Caco-2 (cell line): Measurements from ENCODE around the gene TMEM95. TPM values are rescaled to one million over a fixed set of nuclear protein-coding genes. Genes with fewer than 3 reads are reported as not detected.

Experiments used
- BruUV-seq: library from RNA; stranded (reverse); fragments of 400-500 nt; replicated peaks from 2 replicates; lab custom pipeline; 2021; lab: Mats Ljungman, UMichigan
- CTCF ChIA-PET: fragments of 300-600 bp; sonication (Branson Sonifier 250); formaldehyde crosslinking; loops from one replicate; lab custom pipeline; 2022; ENCODE audit warnings: antibody characterized with exemption; lab: Charles Lee
- POLR2A ChIA-PET: fragments of 300-600 bp; sonication (Branson Sonifier 250); formaldehyde crosslinking; loops from one replicate; lab custom pipeline; 2022; ENCODE audit warnings: antibody characterized with exemption; lab: Charles Lee
- DNase-seq, 2 experiments: peaks; one replicate each; pipeline versions ENCODE4 v3.0.0 to v3.0.0-alpha.2; 2020 to 2022
- H3K27me3 ChIP-seq: replicated peaks from 2 replicates; pipeline ENCODE4 v1.6.0; 2011; ENCODE audit warnings: low read length; ENCODE audit not compliant: control insufficient read depth, insufficient read depth
- H3K36me3 ChIP-seq: 2 replicates; pipeline ENCODE4 v1.5.1; 2011; ENCODE audit warnings: low read length; ENCODE audit not compliant: control insufficient read depth, insufficient read depth
- H3K4me1 ChIP-seq: fragments of 250-450 bp; sonication (Bioruptor Pico); 2 replicates; pipeline ENCODE4 v1.5.1; 2020; ENCODE audit warnings: mild to moderate bottlenecking
- H3K4me3 ChIP-seq: 2 replicates; pipeline ENCODE4 v1.5.1; 2011; ENCODE audit warnings: low read depth, mild to moderate bottlenecking, control low read depth, low read length
- H3K9me3 ChIP-seq: fragments of 250-450 bp; sonication (Bioruptor Pico); 2 replicates; pipeline ENCODE4 v1.5.1; 2020; ENCODE audit warnings: mild to moderate bottlenecking, moderate library complexity
- H3K27ac Mint-ChIP-seq: one replicate; pipeline ENCODE4 v1.8.0; 2022; ENCODE audit warnings: mixed read lengths; ENCODE audit not compliant: unreplicated experiment
- H3K27me3 Mint-ChIP-seq: one replicate; pipeline ENCODE4 v1.8.0; 2022; ENCODE audit warnings: mixed read lengths; ENCODE audit not compliant: insufficient read depth, unreplicated experiment
- H3K36me3 Mint-ChIP-seq: one replicate; pipeline ENCODE4 v1.8.0; 2022; ENCODE audit warnings: mild to moderate bottlenecking, mixed read lengths; ENCODE audit not compliant: insufficient read depth, unreplicated experiment
- H3K4me1 Mint-ChIP-seq: one replicate; pipeline ENCODE4 v1.8.0; 2022; ENCODE audit warnings: low read depth, mixed read lengths; ENCODE audit not compliant: unreplicated experiment
- H3K4me3 Mint-ChIP-seq: one replicate; pipeline ENCODE4 v1.8.0; 2022; ENCODE audit warnings: mild to moderate bottlenecking, moderate library complexity, mixed read lengths; ENCODE audit not compliant: unreplicated experiment
- H3K9me3 Mint-ChIP-seq: one replicate; pipeline ENCODE4 v1.8.0; 2022; ENCODE audit warnings: mixed read lengths; ENCODE audit not compliant: unreplicated experiment
- CTCF ChIP-seq, 2 experiments: fragments of 200-600 bp in 1 of 2; IDR thresholded peaks; 1 replicate in 1 of 2; 2 replicates in 1 of 2; pipeline versions ENCODE4 v1.5.1 to v1.8.0; 2011 to 2022; ENCODE audit warnings: antibody characterized with exemption in 1 of 2, control low read depth in 1 of 2, inconsistent platforms in 1 of 2, low read depth in 1 of 2, low read length in 1 of 2, mild to moderate bottlenecking in 1 of 2, moderate library complexity in 1 of 2; ENCODE audit not compliant: insufficient read depth in 1 of 2, severe bottlenecking in 1 of 2, unreplicated experiment in 1 of 2
- intact Hi-C: fragments of 100-400 bp; cut with micrococcal nuclease; formaldehyde crosslinking; loops from one replicate; pipeline ENCODE4 v1.10.0; 2022; ENCODE audit not compliant: unreplicated experiment
- total RNA-seq: library from RNA; stranded (reverse); gene quantifications from 2 replicates; pipeline ENCODE4 v1.2.3, GENCODE V29; 2022

Gene TMEM95
- total RNA-seq, 1 experiment from 2014 or later, result not detected

- Mint-ChIP-seq H3K4me1 (peaks cover 10% of the 10 kb centered on the region), H3K4me3 (no peak overlapping the region), H3K9me3 (no peaks in the 10 kb centered on the region), H3K36me3 (peaks cover 9% of the 10 kb centered on the region), H3K27ac (no peak overlapping the region), H3K27me3 (no peaks in the 10 kb centered on the region)
- no peaks in the 10 kb centered on the region for H3K4me1 ChIP-seq
- no TSS peak for BruUV-seq
- no peaks in the 10 kb centered on the region; the same call in 1 of the 2 replicates for H3K36me3 ChIP-seq
- intact Hi-C loops, result no loop called here
- no peaks in the 10 kb centered on the region for H3K9me3 ChIP-seq
- H3K4me3 ChIP-seq, result no peak overlapping the region
- ChIA-PET POLR2A (no interaction called here), CTCF (no interaction called here)
- no peak for DNase-seq
- H3K27me3 ChIP-seq, result no peaks in the 10 kb centered on the region
- no peak for TF ChIP-seq CTCF (IDR thresholded peaks at IDR 0.05; ENCODE audit: insufficient read depth in 1 of 2, low read depth in 1 of 2, low read length in 1 of 2, severe bottlenecking in 1 of 2, unreplicated experiment in 1 of 2)
Observed at GRCh38 chr17:7325031-7325528, 29.9 kb upstream of the TMEM95 start.

- CTCF ChIA-PET, result no interaction called here
- H3K36me3 ChIP-seq, result no peaks in the 10 kb centered on the region; the same call in 1 of the 2 replicates
- H3K4me3 ChIP-seq, result no peak overlapping the region
- H3K4me1 ChIP-seq, result 0 out of 2 replicates have a peak, but pooled peaks cover 4% of the 10 kb centered on the region
- intact Hi-C loops, result no loop called here
- BruUV-seq, result no TSS peak
- H3K27me3 ChIP-seq, result no peaks in the 10 kb centered on the region
- no peaks in the 10 kb centered on the region for H3K27me3 Mint-ChIP-seq
- H3K27ac Mint-ChIP-seq, result no peak overlapping the region
- peaks cover 10% of the 10 kb centered on the region for H3K4me1 Mint-ChIP-seq
- no peaks in the 10 kb centered on the region for H3K9me3 Mint-ChIP-seq
- no peak for TF ChIP-seq CTCF (IDR thresholded peaks at IDR 0.05; ENCODE audit: insufficient read depth in 1 of 2, low read depth in 1 of 2, low read length in 1 of 2, severe bottlenecking in 1 of 2, unreplicated experiment in 1 of 2)
- DNase-seq, result no peak
- H3K4me3 Mint-ChIP-seq, result no peak overlapping the region
- no peaks in the 10 kb centered on the region for H3K9me3 ChIP-seq
- POLR2A ChIA-PET, result no interaction called here
- peaks cover 11% of the 10 kb centered on the region for H3K36me3 Mint-ChIP-seq
Observed at GRCh38 chr17:7326186-7326585, 28.8 kb upstream of the TMEM95 start.

- Histone ChIP-seq H3K4me1 (0 out of 2 replicates have a peak, but pooled peaks cover 4% of the 10 kb centered on the region), H3K9me3 (no peaks in the 10 kb centered on the region), H3K4me3 (no peak overlapping the region), H3K27me3 (no peaks in the 10 kb centered on the region), H3K36me3 (no peaks in the 10 kb centered on the region; the same call in 1 of the 2 replicates)
- ChIA-PET CTCF (no interaction called here), POLR2A (no interaction called here)
- H3K27ac Mint-ChIP-seq, result no peak overlapping the region
- H3K9me3 Mint-ChIP-seq, result no peaks in the 10 kb centered on the region
- no TSS peak for BruUV-seq
- H3K4me1 Mint-ChIP-seq, result peaks cover 10% of the 10 kb centered on the region
- H3K27me3 Mint-ChIP-seq, result no peaks in the 10 kb centered on the region
- H3K4me3 Mint-ChIP-seq, result no peak overlapping the region
- DNase-seq, result no peak
- no peak for TF ChIP-seq CTCF (IDR thresholded peaks at IDR 0.05; ENCODE audit: insufficient read depth in 1 of 2, low read depth in 1 of 2, low read length in 1 of 2, severe bottlenecking in 1 of 2, unreplicated experiment in 1 of 2)
- intact Hi-C loops, result no loop called here
- H3K36me3 Mint-ChIP-seq, result peaks cover 11% of the 10 kb centered on the region
Observed at GRCh38 chr17:7327056-7327455, 27.9 kb upstream of the TMEM95 start.
